ENCODE data around the gene PPP2R2D. TPM values are rescaled to one million over a fixed set of nuclear protein-coding genes. Genes with fewer than 3 reads are reported as not detected.
"Not testable (repeated sequence)": the region's sequence is repeated elsewhere in the genome, so short reads cannot be mapped to it uniquely, and the experiment has no call there.

PPP2R2D gene
- total RNA-seq, 1 experiment from 2014 or later = 35.1 TPM

- 100% methylated on average over 8 of the region's 10 CpGs for WGBS (ENCODE audit: extremely low coverage, insufficient read length, low lambda C conversion rate)
- H3K27me3 ChIP-seq (ENCODE audit: insufficient read depth, low read length) = no peaks in the 10 kb centered on the region
- DNase-seq = peak; percentile 21
- H2BK12ac ChIP-seq (ENCODE audit: insufficient read length, low read depth, low read length) = no peak overlapping the region
- H3K23me2 ChIP-seq (ENCODE audit: insufficient read length, low read depth, low read length, poor library complexity, severe bottlenecking) = no peaks in the 10 kb centered on the region
- no peak overlapping the region for H3K4me2 ChIP-seq (ENCODE audit: insufficient read depth, insufficient read length, low read length)
- no peak overlapping the region for H3K9ac ChIP-seq (ENCODE audit: extremely low read depth, insufficient read length, low read length)
- no peak overlapping the region for H3K23ac ChIP-seq (ENCODE audit: insufficient read length, low read depth, low read length)
- no peak overlapping the region for H2AK5ac ChIP-seq (ENCODE audit: insufficient read length, low read length)
- no peak overlapping the region for H3T11ph ChIP-seq (ENCODE audit: low read length)
- H4K20me1 ChIP-seq (ENCODE audit: control insufficient read depth, insufficient read depth, insufficient read length) = peaks cover 2% of the 10 kb centered on the region
- Mint-ChIP-seq H3K27me3 (ENCODE audit: low read depth) (peaks cover 10% of the 10 kb centered on the region), H3K9me3 (peaks cover 15 to 20% of the 10 kb centered on the region in 2 experiments), H3K4me1 (peaks cover 0 to 2% of the 10 kb centered on the region in 2 experiments; a peak in 2 of 4 replicates), H3K4me3 (no peak overlapping the region), H3K36me3 (ENCODE audit: insufficient read depth in 1 of 3, low read depth in 3 of 3) (peaks cover 0 to 5% (median 0%) of the 10 kb centered on the region in 3 experiments; a peak in 2 of 7 replicates), H3K27ac (no peak overlapping the region)
- H3K56ac ChIP-seq (ENCODE audit: insufficient read length, low read depth, low read length) = no peak overlapping the region
- H2AFZ ChIP-seq (ENCODE audit: low read length) = no peak overlapping the region
- H3K79me1 ChIP-seq (ENCODE audit: insufficient read depth, low read depth, low read length, poor library complexity, severe bottlenecking) = no peaks in the 10 kb centered on the region
- H4K8ac ChIP-seq (replicated peaks; ENCODE audit: insufficient read length, low read depth, low read length) = no peak overlapping the region
- no peak overlapping the region for H3K27ac ChIP-seq (ENCODE audit: insufficient read length, low read depth, low read length)
- no peaks in the 10 kb centered on the region for H3K4me1 ChIP-seq (ENCODE audit: insufficient read depth, low read length)
- no peak overlapping the region for H3K14ac ChIP-seq (ENCODE audit: insufficient read depth, low read length)
- H3K79me2 ChIP-seq (ENCODE audit: insufficient read depth, low read length) = no peaks in the 10 kb centered on the region
- no peak overlapping the region for H2BK15ac ChIP-seq (ENCODE audit: low read depth, low read length)
- no peaks in the 10 kb centered on the region for H3K9me3 ChIP-seq (ENCODE audit: control insufficient read depth, low read depth, low read length)
- no peak overlapping the region for H4K5ac ChIP-seq (ENCODE audit: insufficient read length, low read depth, low read length)
- H2BK120ac ChIP-seq (ENCODE audit: low read depth, low read length, poor library complexity, severe bottlenecking) = no peak overlapping the region
- no peak overlapping the region for H3K4ac ChIP-seq (ENCODE audit: low read depth, low read length)
- TF ChIP-seq CTCF (conservative IDR thresholded peaks at IDR 0.05) = no peak
- no peak overlapping the region for H4K91ac ChIP-seq (ENCODE audit: insufficient read length, low read depth, low read length)
- no peak overlapping the region for H3K18ac ChIP-seq (ENCODE audit: insufficient read length, low read depth, low read length)
- no peak overlapping the region for H2BK20ac ChIP-seq (ENCODE audit: low read depth, low read length, poor library complexity, severe bottlenecking)
- no peak overlapping the region for H2BK5ac ChIP-seq (ENCODE audit: insufficient read length, low read length)
These were observed 18.0 kb upstream of the PPP2R2D start for GRCh38 chr10:131882590-131883451.

GRCh38 chr10:131883621-131884393 is 17.0 kb upstream of the PPP2R2D start:
- not testable (repeated sequence) for H3K27ac ChIP-seq (ENCODE audit: insufficient read length, low read depth, low read length); H3K27ac Mint-ChIP-seq; H3K36me3 Mint-ChIP-seq (ENCODE audit: insufficient read depth in 1 of 3, low read depth in 3 of 3); H3K9ac ChIP-seq (ENCODE audit: extremely low read depth, insufficient read length, low read length); H2BK20ac ChIP-seq (ENCODE audit: low read depth, low read length, poor library complexity, severe bottlenecking); H4K91ac ChIP-seq (ENCODE audit: insufficient read length, low read depth, low read length); H3K27me3 Mint-ChIP-seq (ENCODE audit: low read depth); H3K4me1 ChIP-seq (ENCODE audit: insufficient read depth, low read length); H3K79me1 ChIP-seq (ENCODE audit: insufficient read depth, low read depth, low read length, poor library complexity, severe bottlenecking); H4K8ac ChIP-seq (replicated peaks; ENCODE audit: insufficient read length, low read depth, low read length); H3K4me3 Mint-ChIP-seq; H3K4me2 ChIP-seq (ENCODE audit: insufficient read depth, insufficient read length, low read length); H2AK5ac ChIP-seq (ENCODE audit: insufficient read length, low read length); H3K4me1 Mint-ChIP-seq; H2BK15ac ChIP-seq (ENCODE audit: low read depth, low read length); H3K79me2 ChIP-seq (ENCODE audit: insufficient read depth, low read length); H3T11ph ChIP-seq (ENCODE audit: low read length); H2BK5ac ChIP-seq (ENCODE audit: insufficient read length, low read length); H3K18ac ChIP-seq (ENCODE audit: insufficient read length, low read depth, low read length); H3K23me2 ChIP-seq (ENCODE audit: insufficient read length, low read depth, low read length, poor library complexity, severe bottlenecking); DNase-seq; H2BK12ac ChIP-seq (ENCODE audit: insufficient read length, low read depth, low read length); H3K4ac ChIP-seq (ENCODE audit: low read depth, low read length); H3K14ac ChIP-seq (ENCODE audit: insufficient read depth, low read length); H4K20me1 ChIP-seq (ENCODE audit: control insufficient read depth, insufficient read depth, insufficient read length); H2AFZ ChIP-seq (ENCODE audit: low read length); H3K56ac ChIP-seq (ENCODE audit: insufficient read length, low read depth, low read length); H3K23ac ChIP-seq (ENCODE audit: insufficient read length, low read depth, low read length); H3K9me3 ChIP-seq (ENCODE audit: control insufficient read depth, low read depth, low read length); H3K27me3 ChIP-seq (ENCODE audit: insufficient read depth, low read length); H2BK120ac ChIP-seq (ENCODE audit: low read depth, low read length, poor library complexity, severe bottlenecking); H4K5ac ChIP-seq (ENCODE audit: insufficient read length, low read depth, low read length)
- no CpG with 5 or more reads among the region's 7 CpGs for WGBS (ENCODE audit: extremely low coverage, insufficient read length, low lambda C conversion rate)
- peaks cover 13 to 15% of the 10 kb centered on the region in 2 experiments for H3K9me3 Mint-ChIP-seq
